GM18909 (cell line): ENCODE data around the gene EPN2.
A peak's percentile ranks its signal among the peaks of the same experiment; 100 is the strongest.

Experiments
- ATAC-seq: cut with Tn5 transposase; IDR thresholded peaks from one replicate; pipeline ENCODE4 v1.9.1; 2021; ENCODE audit warnings: mild to moderate bottlenecking; ENCODE audit not compliant: unreplicated experiment, poor library complexity

EPN2 gene

DNA sequence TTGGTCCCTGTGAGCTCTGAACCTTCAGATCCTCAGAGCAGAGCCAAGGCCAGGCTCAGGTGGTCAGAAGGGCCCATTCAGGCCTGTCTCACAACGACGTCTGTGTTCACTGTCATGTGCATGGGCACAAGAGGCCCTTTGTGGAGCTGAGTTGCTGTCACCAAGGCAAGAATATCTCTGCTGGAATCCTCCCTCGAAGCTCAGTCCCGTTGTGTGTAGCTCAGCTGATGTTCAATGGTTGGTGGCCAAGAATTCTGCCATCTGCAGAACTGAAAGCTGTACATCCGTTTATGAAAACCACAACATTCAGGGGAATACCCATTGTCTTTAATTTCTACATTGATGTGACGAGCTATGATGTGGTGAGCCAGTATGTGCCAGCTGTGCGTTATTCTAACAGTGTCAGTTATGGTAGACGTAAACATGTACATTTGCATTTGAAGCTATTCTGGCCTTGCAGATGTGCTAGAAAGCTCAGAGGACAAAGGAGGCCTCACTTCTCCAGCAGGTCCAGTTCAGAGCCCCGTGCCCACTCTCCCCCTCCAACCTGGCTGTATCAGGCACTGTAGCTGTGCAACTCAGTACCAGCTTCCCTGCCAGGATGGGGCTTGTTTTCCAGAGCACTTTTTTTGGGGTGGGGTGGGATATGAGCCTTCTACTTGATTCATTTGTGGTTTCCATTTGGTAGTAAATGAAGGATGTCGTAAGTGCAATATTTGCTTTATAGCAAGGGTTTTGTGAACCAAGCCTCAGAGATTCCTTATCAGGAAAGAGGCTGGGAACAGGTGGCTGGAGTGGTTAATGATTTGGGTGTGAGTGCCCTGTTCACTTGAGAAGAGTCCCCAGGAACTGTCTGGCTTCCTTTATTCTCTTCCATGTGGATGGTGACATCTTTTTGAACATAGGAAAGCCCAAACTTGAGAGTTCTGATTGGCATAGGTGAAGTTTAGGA is 69.3 kb downstream of the EPN2 start:
- ATAC-seq, result peak; percentile 94

DNA sequence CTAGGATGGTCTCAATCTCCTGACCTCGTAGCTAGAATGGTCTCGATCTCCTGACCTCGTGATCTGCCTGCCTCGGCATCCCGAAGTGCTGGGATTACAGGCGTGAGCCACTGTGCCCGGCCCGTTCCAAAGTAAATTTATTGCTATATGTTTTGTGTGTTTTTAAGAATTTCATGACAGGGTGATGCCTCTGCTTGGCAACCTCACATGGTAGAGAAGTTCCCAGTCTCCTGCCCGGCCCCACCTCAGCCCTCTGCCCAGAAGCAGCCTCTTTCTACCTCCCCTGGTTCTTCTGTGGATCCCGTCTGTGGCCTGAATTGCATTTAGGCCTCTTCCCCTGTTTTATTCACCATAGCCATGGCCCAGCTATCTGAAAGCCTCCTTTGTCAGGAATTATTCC is 70.4 kb downstream of the EPN2 start:
- ATAC-seq, result no peak

DNA sequence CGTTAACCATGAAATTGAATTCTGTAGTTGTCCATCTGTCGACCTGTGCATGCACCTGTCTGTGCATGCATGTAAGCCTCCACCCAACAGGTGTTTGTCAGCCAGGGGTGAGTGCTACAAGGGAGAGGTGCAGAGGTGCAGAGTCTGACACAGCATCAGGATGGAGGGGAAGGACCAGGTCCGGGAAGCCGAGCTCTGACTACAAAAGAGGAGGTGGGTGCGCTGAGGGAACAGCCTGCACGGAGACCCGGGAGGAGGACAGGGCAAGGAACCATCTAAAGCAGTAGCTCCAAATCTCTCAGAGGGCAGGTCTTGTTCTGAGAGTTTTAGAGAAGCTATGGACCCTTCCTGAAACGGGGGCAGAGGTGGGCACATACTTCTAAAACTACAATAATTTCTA is 71.2 kb downstream of the EPN2 start:
- ATAC-seq, result no peak

DNA sequence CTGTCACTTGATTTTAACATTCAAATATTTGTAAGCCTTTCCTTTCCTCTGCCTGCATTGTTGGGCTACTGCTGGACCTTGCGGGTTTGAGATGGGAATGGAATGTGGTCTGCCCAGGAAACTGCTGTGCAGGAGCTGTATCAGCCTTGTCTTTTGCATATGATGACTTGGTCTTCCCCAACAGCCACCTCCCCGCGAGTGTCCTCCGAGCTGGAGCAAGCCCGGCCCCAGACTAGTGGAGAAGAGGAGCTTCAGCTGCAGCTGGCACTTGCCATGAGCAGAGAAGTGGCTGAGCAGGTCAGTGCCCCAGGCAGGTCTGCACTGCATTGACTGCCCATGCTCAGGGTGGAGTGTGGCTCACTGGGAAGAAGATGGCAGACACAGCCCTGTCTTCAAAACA is 72.5 kb downstream of the EPN2 start:
- no peak for ATAC-seq

DNA sequence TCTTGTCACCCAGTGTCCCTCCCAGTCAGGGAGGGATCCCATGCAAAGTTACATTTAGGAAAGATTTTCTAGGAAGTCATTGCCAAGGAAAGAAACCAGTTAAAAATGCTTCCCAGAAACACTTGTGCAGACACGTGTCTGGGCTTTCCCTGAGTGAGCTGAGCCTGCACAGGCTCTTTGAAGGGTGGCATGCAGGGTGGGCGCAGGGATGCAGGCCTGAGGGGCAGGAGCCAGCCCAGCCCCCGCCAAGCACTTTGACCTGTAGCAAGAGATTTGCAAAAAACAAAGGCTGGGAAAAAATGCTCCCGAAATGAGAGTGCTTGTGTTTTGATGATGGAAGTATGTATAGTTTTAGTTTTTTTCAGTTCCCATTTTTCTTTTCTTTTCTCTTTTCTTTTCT is 73.0 kb downstream of the EPN2 start:
- no peak for ATAC-seq

DNA sequence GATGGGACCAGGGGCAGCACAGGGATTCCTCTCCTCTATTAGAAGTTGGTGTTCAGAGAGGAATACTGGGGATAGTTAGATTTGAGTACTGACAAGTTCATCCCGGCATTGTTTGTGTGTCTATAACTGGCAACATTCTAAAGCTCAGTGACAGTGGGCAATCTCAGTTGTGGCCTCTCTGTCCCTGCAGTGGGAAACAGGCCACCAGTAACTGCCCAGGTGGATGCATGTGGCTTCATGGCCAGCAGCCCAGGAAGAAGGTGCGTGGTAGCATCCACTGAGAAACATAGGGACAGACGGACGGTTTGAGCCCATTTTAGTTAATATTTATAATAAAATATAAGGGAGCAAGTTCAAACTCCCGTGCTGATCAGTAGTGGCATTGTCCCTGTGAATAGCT is 73.8 kb downstream of the EPN2 start:
- ATAC-seq, result no peak

DNA sequence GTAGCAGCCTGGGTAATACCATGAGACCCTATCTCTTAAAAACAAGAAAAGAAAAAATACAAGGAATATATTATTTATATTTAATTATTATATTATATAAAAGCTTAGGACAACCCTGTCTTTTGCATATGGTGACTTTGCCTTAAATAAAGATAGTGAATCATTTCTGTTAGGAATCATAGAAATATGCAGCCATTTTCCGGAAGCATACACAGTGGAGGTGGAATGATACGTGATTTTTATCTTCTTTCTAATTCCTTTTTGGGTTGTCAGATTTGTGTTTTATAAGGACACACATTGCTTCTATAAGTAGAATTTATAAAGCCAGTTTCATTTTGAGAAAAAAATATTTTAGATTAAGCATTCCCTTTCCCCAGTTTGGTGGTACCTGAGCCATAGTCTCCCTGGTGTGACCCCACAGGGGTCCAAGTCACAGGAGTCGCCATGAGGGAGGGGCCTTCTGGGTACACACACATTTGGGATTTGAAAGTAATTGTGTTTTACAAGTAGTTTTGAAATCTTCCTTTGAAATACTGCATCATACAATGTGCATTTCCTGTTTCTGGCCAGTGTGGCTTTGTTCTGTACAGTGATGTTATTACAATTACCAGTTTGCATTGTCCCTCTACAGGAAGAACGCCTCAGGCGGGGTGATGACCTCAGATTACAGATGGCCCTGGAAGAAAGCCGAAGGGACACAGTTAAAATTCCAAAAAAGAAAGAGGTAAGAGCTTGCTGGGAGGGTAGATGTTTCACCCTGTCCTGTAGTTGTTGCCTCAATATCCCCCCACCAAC is 74.5 kb downstream of the EPN2 start:
- ATAC-seq, result no peak

DNA sequence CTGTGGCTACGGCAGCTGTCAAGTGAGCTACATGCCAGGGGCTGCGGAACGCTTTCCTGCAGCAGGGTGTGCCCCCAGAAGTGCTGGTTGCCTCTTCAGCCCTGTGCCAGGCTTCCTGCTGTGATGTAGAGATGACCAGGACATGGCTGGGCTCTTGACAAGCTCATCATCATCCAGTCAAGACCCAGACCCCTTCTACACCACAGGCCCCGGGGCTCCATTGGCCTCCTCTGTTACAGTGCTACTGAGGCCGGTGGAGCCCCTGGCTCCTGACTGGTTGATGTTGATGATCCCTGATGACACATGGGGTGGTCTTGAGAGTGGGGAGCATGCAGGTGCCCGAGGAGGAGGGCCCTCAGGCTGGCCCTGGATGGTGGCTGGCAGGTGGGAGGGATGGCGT is 75.2 kb downstream of the EPN2 start:
- ATAC-seq, result no peak

DNA sequence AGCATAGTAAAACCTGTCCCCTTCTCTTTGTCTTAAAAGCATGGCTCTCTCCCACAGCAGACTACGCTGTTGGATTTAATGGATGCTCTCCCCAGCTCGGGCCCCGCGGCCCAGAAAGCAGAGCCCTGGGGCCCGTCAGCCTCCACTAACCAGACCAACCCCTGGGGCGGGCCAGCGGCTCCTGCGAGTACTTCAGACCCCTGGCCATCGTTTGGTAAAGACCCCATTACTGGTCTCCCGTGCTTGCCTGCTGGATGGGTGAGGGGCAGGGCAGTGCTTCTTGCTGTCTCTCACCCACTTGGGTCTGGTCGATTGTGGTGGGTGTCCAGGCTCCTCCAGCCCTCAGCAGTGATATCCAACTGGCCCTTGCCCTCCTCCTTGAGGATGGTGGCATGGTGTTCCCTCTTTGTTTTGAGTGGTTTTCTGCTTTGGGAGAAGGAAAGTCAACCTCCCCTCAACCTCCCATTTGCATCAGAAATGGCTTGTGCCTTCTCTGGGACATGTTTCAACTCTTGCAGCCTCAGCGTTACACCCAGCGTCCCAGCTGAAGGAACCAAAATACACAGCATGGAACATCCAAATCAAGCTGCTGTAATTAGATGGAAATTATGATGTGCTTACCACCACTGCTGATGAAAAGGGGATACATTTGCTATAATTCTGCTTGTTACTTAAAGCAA is 76.0 kb downstream of the EPN2 start:
- ATAC-seq, result no peak

DNA sequence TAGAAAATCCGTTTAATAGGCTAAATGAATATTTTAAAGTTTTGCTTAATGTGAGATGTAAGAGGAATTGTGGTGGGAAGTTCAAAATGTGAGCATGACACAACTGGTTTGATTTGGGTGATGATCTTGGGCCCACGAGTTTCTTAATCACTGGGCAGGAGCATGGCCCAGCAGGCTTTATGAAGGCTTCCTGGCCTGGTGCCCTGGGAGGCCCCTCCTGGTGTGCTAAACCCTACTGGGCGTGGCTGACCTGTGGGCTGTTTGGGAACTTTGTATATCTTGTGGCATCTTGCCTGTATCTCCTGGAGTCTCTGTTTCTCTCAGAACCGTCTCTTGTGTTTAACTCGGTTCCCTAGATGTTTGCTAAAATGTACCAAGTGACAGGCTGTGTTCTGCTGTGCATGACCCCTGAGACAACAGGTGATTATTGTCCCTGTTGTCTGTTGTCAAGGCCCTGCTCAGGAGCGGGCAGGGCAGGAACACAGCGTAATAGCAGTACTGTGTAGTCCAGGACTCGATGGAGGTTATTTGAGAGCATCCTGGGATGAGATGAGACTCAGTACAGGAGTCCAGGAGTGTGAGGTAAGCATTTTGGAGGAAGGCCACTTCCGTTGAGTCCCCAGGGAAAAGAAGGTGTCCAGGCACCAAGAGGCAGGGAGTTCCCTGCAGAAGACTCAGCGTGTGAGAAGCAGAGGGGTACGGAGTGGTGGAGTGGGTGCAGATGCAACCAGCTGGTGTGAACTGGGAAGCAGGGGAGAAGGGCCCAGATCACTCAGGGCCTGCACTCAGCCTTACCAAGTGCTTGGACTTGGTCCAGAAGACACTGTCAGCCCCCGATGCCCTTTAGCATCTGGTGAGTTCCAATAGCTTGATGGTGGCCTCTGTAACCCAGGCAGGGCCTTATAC is 76.8 kb downstream of the EPN2 start:
- ATAC-seq, result no peak

DNA sequence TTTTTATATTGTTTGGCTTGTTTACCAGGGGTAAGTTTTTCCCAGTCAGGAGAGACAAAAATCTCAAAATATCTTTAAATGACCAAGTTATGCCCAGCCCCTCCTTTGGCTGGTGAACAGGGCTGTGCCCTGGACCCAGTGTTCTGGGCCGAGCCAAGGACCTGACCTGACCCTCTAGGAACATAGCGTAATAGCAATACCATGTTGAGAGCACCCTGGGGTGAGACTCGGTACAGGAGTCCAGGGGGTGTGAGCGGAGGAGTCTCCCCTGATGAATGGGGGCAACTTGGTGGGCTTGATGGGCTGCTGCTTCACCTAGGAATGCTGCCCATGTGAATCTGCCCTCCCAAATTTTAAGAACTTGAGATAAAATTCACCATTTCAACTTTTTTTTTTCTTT is 77.9 kb downstream of the EPN2 start:
- ATAC-seq, result no peak

DNA sequence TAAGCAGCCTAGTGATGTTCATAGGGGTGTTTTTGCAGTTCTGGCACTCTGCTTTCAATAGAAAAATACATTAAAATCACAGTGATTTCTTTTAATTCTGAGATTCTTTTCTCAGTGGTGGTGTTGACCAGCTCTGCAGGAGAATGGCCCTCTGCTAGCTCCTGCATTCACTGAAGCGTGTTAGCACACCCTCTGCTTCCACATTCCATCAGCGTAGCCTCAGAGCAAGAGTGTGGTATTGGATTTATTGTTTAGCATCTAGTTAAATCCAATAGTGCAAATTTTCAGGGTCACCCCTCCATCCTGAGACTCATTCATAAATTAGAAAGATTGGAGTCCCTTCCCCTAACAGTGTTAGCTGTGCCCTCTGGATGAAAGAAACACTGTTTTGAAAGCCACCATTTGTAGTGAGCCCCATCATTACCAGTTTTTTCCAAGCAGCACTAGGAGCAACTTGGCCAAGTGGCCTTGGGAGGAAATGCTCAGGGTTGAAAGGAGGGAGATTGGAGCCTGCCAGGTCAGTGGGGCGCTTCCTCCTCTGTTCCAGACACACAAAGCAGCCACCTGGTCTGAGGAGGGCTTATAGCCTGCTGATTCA is 79.7 kb downstream of the EPN2 start:
- ATAC-seq, result no peak

DNA sequence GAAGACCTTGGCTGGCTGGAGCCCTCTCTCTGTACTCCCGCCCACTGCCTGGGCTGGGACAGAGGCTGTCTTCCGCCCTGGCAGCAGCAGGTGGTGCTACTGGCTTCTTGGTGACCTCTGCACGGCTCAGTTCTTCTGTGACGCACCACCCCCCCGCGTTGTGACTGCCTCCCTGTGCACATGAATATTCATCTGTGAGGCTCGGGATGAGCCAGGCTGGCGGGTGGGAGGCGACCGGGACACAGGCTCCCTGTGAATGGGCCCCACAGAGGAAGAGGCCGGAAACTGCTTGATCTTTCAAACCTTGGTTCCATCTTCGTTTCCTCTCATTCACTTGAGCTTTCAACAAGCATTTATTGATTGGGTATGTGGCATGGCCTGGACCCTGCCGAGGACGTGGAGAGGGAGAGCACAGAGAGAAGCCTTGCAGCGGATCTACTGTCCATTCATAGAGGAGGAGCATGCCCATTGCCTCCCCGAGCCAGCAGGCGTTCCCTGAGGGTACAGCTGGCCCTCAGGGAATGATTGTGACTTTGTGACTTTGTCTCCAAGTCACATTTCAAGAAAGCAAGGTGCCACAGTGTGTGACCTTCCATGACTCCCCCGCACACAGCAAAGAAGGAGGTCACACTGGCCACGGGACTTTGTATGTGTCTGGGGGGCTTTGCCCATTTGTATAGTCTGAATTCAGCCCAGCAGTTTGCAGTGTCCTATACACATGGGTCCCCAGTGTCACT is 80.4 kb downstream of the EPN2 start:
- ATAC-seq, result peak; percentile 71

DNA sequence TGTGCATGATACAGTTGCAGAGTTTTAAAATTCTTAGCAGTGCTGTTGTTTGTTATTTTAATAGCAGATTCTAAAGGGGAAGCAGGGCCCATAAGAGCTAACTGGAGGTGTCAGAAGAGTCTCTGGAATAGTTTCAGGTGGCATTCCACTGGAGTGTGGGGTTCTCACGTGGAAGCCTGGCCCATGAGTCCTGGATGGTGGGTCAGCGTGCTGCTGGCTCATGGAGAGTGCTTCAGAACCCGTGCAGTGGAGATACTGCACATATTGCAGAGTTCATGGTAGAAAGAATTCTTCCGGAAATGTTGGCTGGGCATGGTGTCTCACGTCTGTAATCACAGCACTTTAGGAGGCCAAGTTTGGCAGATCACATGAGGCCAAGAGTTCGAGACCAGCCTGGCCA is 81.4 kb downstream of the EPN2 start:
- ATAC-seq, result no peak

DNA sequence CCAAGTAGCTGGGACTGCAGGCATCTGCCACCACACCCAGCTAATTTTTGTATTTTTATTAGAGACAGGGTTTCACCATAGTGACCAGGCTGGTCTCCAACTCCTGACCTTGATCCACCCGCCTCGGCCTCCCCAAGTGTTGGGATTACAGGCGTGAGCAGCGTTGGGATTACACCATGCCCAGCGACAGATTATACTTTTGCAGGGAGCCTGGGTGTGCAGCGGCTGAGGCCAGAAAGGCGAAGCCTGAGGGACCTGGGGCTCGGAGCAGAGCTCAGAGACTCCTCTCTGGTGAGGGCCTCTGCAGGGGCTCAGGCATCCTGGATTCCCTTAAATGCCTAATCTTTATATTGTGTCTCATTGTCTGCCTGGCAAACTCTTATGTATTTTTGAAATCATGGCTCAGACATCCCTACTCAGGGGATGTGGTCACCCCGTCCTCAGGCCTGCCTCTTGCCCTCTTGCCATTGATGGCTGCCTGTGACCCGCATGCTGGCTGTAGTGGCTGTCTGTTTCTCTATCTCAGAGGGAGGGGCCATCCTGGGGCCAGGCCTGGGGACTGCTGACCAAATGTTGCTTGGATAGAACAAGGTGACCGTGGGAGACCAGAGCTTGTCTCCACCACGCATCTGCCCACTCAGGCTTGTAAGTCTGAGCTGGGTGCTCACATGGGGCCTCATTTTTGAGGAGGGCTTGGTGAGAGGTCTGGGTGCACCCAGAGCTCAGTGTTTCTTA is 82.8 kb downstream of the EPN2 start:
- no peak for ATAC-seq

DNA sequence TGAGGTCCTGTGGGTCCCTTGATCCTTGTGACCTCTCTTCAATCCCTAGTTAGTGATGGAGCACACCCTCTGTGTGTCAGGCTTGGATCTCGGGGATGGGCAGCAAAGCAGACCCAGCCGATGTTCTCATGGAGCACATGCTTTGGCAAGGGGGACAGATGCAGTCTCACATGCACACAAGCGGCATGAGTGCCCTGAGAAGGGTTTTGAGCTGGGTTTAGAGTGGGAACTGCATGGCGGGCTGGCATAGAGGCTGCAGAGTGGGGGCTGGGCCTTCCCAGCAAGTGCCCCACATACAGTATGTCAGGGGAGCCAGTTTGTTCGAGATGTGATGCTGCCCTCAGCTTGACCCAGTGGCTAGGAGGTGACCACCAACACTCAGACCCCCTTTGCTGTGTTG is 83.7 kb downstream of the EPN2 start:
- no peak for ATAC-seq

DNA sequence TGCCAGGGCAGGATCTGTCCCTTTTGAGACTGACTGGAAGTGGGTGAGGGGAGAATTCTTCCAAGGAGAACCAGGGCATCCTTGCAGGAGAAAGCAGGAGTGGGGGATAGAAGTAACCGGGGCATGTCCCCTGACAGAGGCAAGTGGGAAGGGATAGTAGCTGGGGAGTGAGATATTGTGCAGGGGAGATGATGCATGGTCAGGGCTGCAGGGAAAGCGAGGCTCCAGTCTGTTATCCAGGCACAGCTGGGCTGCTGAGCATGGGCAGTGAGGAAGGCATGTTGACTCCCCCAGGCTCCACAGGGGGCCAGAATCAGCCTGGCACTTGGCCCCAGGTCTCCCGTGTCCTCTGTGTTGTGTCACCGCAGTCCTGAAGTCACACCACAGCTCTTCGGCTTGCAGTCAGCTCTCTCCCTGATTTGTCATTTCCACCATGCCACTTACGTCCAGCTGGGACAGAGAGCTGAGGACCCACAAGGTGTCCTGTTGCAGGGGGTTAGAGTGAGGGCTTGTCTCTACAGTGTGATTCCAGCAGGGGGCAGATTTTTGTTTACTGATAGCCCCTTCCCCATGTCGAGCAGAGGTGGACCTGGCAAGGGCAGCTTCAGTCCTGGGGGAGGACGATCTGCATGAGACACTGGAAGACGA is 84.4 kb downstream of the EPN2 start:
- ATAC-seq, result no peak

DNA sequence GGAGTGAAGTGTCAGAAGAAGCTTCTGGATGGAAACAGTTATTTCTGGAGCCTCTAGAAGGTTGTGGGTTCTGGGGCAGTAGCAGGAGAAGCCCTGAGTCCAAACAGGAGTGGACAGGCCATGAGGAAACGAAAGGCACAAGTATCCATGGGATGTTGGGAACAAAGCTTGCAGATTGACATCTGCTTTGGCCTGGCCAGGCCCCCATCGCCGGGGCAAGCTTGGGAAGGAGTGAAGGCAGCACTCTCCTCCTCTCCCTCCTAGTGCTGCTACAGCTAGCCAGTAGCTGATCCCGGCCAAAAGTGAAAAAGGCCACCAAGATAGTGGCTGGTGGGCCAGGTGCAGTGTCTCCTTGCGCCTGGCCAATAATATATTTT is 85.0 kb downstream of the EPN2 start:
- ATAC-seq, result no peak
